Embryonic facial prominence (tissue), 1 donor: ENCODE data around the gene PTGR3.

Experiments
- DNase-seq: peaks from one replicate; pipeline ENCODE4 v3.0.0-alpha.2; 2016; ENCODE audit errors: extremely low spot score

The PTGR3 gene

GRCh38 chr18:75169411-75169810 lies 39.5 kb downstream of the PTGR3 start:
- DNase-seq, result no peak

GRCh38 chr18:75168619-75169018 lies 40.3 kb downstream of the PTGR3 start:
- DNase-seq, result no peak

GRCh38 chr18:75167759-75168618 lies 41.0 kb downstream of the PTGR3 start:
- no peak for DNase-seq

GRCh38 chr18:75167137-75167536 lies 41.8 kb downstream of the PTGR3 start:
- no peak for DNase-seq

GRCh38 chr18:75165926-75166325 lies 43.0 kb downstream of the PTGR3 start:
- DNase-seq, result no peak

GRCh38 chr18:75164479-75164878 lies 44.5 kb downstream of the PTGR3 start:
- DNase-seq, result no peak

- DNase-seq, result no peak
Observed at GRCh38 chr18:75163736-75164135, 45.2 kb downstream of the PTGR3 start.

GRCh38 chr18:75162978-75163377 lies 46.0 kb downstream of the PTGR3 start:
- no peak for DNase-seq

GRCh38 chr18:75162467-75162866 lies 46.5 kb downstream of the PTGR3 start:
- DNase-seq, result no peak

- no peak for DNase-seq
Observed at GRCh38 chr18:75161256-75162028, 47.5 kb downstream of the PTGR3 start.

GRCh38 chr18:75160364-75160763 lies 48.6 kb downstream of the PTGR3 start:
- DNase-seq, result no peak

- DNase-seq, result no peak
Observed at GRCh38 chr18:75159646-75160356, 49.1 kb downstream of the PTGR3 start.

GRCh38 chr18:75159238-75159518 lies 49.8 kb downstream of the PTGR3 start:
- no peak for DNase-seq
